Measurements from ENCODE around the gene MRPL50. TPM values are rescaled to one million over a fixed set of nuclear protein-coding genes. Genes with fewer than 3 reads are reported as not detected.

MRPL50 gene
- total RNA-seq, 1 donor from 2014 or later, result 14.8 TPM

- peaks cover 7% of the 10 kb centered on the region for H3K27me3 Mint-ChIP-seq (ENCODE audit: low read depth)
- no peak overlapping the region for H3K4me3 Mint-ChIP-seq (ENCODE audit: low read depth)
Measured at GRCh38 chr9:101432740-101433139, 34.3 kb upstream of the MRPL50 start.

DNA sequence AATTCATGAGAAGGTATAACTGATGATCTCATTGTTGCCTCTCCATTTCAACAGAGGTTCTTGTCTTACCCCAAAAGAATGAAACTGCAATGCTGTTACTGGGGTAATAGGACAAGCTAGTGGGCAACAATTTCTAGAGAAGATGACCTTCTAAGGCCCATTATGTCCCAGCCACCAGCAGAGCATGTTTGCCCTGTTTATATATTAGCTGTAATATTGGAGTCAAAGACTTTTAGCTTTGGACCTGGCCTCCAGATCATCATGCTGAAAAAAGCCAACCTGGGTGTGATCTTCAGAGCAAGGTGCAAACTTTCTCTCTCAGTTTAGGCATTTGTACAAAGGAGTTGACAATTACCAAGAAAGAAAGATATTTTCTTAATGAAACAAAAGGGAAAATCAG lies 33.8 kb upstream of the MRPL50 start:
- no peak for DNase-seq (ENCODE audit: low spot score)
- Mint-ChIP-seq H3K4me1 (ENCODE audit: low read depth) (no peaks in the 10 kb centered on the region), H3K27me3 (ENCODE audit: low read depth) (peaks cover 7% of the 10 kb centered on the region), H3K36me3 (ENCODE audit: low read depth) (no peaks in the 10 kb centered on the region), H3K27ac (no peak overlapping the region), H3K9me3 (no peaks in the 10 kb centered on the region), H3K4me3 (ENCODE audit: low read depth) (no peak overlapping the region)
- intact Hi-C loops (cut with micrococcal nuclease), result no loop called here

More at GRCh38 chr9:101432740-101433139, 34.3 kb upstream of the MRPL50 start:
- intact Hi-C loops (cut with micrococcal nuclease), result no loop called here
- Mint-ChIP-seq H3K36me3 (ENCODE audit: low read depth) (no peaks in the 10 kb centered on the region), H3K9me3 (no peaks in the 10 kb centered on the region), H3K27ac (no peak overlapping the region), H3K4me1 (ENCODE audit: low read depth) (no peaks in the 10 kb centered on the region)
- DNase-seq (ENCODE audit: low spot score), result no peak

GRCh38 chr9:101429736-101430135 lies 31.3 kb upstream of the MRPL50 start:
- no peak for DNase-seq (ENCODE audit: low spot score)
- no peaks in the 10 kb centered on the region for H3K4me1 Mint-ChIP-seq (ENCODE audit: low read depth)
- H3K36me3 Mint-ChIP-seq (ENCODE audit: low read depth), result no peaks in the 10 kb centered on the region
- H3K4me3 Mint-ChIP-seq (ENCODE audit: low read depth), result no peak overlapping the region
- intact Hi-C loops (cut with micrococcal nuclease), result no loop called here
- no peaks in the 10 kb centered on the region for H3K9me3 Mint-ChIP-seq
- no peaks in the 10 kb centered on the region for H3K27me3 Mint-ChIP-seq (ENCODE audit: low read depth)
- H3K27ac Mint-ChIP-seq, result no peak overlapping the region

DNA sequence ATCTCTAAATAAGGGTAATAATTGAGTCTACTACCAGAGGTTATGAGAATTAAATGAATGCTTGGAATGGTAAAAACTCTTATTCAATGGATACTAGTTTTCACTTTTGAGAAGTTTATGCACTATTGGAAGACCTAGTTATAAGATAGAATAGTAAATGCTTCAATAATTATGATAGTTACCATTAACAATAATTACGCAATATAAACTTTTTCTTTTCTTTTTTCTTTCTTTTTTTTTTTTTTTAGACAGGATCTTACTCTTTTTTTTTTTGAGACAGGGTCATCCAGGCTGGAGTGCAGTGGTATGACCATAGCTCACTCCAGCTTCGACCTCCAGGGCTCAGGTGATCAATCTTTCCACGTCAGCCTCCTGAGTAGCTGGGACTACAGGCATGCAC lies 30.5 kb upstream of the MRPL50 start:
- no peak for DNase-seq (ENCODE audit: low spot score)
- Mint-ChIP-seq H3K27ac (no peak overlapping the region), H3K27me3 (ENCODE audit: low read depth) (peaks cover 2% of the 10 kb centered on the region), H3K4me1 (ENCODE audit: low read depth) (no peaks in the 10 kb centered on the region), H3K36me3 (ENCODE audit: low read depth) (no peaks in the 10 kb centered on the region), H3K9me3 (peaks cover 4% of the 10 kb centered on the region), H3K4me3 (ENCODE audit: low read depth) (no peak overlapping the region)
- intact Hi-C loops (cut with micrococcal nuclease), result no loop called here

- Mint-ChIP-seq H3K4me3 (ENCODE audit: low read depth) (no peak overlapping the region), H3K27ac (no peak overlapping the region), H3K4me1 (ENCODE audit: low read depth) (no peaks in the 10 kb centered on the region), H3K9me3 (peaks cover 8% of the 10 kb centered on the region), H3K36me3 (ENCODE audit: low read depth) (no peaks in the 10 kb centered on the region), H3K27me3 (ENCODE audit: low read depth) (peaks cover 2% of the 10 kb centered on the region)
- no peak for DNase-seq (ENCODE audit: low spot score)
- intact Hi-C loops (cut with micrococcal nuclease), result no loop called here
Measured at GRCh38 chr9:101427957-101428655, 29.7 kb upstream of the MRPL50 start.

- no peak for DNase-seq (ENCODE audit: low spot score)
- intact Hi-C loops (cut with micrococcal nuclease), result no loop called here
- Mint-ChIP-seq H3K27me3 (ENCODE audit: low read depth) (peaks cover 2% of the 10 kb centered on the region), H3K4me3 (ENCODE audit: low read depth) (no peak overlapping the region), H3K27ac (no peak overlapping the region), H3K4me1 (ENCODE audit: low read depth) (no peaks in the 10 kb centered on the region), H3K36me3 (ENCODE audit: low read depth) (no peaks in the 10 kb centered on the region), H3K9me3 (peaks cover 8% of the 10 kb centered on the region)
Measured at GRCh38 chr9:101427358-101427757, 28.9 kb upstream of the MRPL50 start.

GRCh38 chr9:101421653-101422065 lies 23.2 kb upstream of the MRPL50 start:
- H3K27me3 Mint-ChIP-seq (ENCODE audit: low read depth), result peaks cover 2% of the 10 kb centered on the region
- H3K9me3 Mint-ChIP-seq, result peaks cover 32% of the 10 kb centered on the region
- no peak overlapping the region for H3K4me3 Mint-ChIP-seq (ENCODE audit: low read depth)
- no peaks in the 10 kb centered on the region for H3K36me3 Mint-ChIP-seq (ENCODE audit: low read depth)
- DNase-seq (ENCODE audit: low spot score), result no peak
- no peaks in the 10 kb centered on the region for H3K4me1 Mint-ChIP-seq (ENCODE audit: low read depth)
- intact Hi-C loops (cut with micrococcal nuclease), result no loop called here
- H3K27ac Mint-ChIP-seq, result no peak overlapping the region

GRCh38 chr9:101419863-101420262 lies 21.4 kb upstream of the MRPL50 start:
- Mint-ChIP-seq H3K36me3 (ENCODE audit: low read depth) (no peaks in the 10 kb centered on the region), H3K27ac (no peak overlapping the region), H3K27me3 (ENCODE audit: low read depth) (peaks cover 2% of the 10 kb centered on the region), H3K4me3 (ENCODE audit: low read depth) (no peak overlapping the region), H3K4me1 (ENCODE audit: low read depth) (no peaks in the 10 kb centered on the region), H3K9me3 (peaks cover 40% of the 10 kb centered on the region)
- intact Hi-C loops (cut with micrococcal nuclease), result no loop called here
- DNase-seq (ENCODE audit: low spot score), result no peak

GRCh38 chr9:101418518-101419430 lies 20.4 kb upstream of the MRPL50 start:
- intact Hi-C loops (cut with micrococcal nuclease), result no loop called here

GRCh38 chr9:101417977-101418376 lies 19.6 kb upstream of the MRPL50 start:
- peaks cover 48% of the 10 kb centered on the region for H3K9me3 Mint-ChIP-seq
- H3K36me3 Mint-ChIP-seq (ENCODE audit: low read depth), result peaks cover 9% of the 10 kb centered on the region
- H3K27ac Mint-ChIP-seq, result no peak overlapping the region
- H3K4me3 Mint-ChIP-seq (ENCODE audit: low read depth), result no peak overlapping the region
- intact Hi-C loops (cut with micrococcal nuclease), result no loop called here
- no peaks in the 10 kb centered on the region for H3K27me3 Mint-ChIP-seq (ENCODE audit: low read depth)
- no peak for DNase-seq (ENCODE audit: low spot score)
- H3K4me1 Mint-ChIP-seq (ENCODE audit: low read depth), result no peaks in the 10 kb centered on the region

More at GRCh38 chr9:101418518-101419430, 20.4 kb upstream of the MRPL50 start:
- no peak overlapping the region for H3K27ac Mint-ChIP-seq
- peaks cover 3% of the 10 kb centered on the region for H3K36me3 Mint-ChIP-seq (ENCODE audit: low read depth)
- H3K4me3 Mint-ChIP-seq (ENCODE audit: low read depth), result no peak overlapping the region
- H3K9me3 Mint-ChIP-seq, result peaks cover 44% of the 10 kb centered on the region
- H3K4me1 Mint-ChIP-seq (ENCODE audit: low read depth), result no peaks in the 10 kb centered on the region
- DNase-seq (ENCODE audit: low spot score), result no peak
- H3K27me3 Mint-ChIP-seq (ENCODE audit: low read depth), result no peaks in the 10 kb centered on the region

DNA sequence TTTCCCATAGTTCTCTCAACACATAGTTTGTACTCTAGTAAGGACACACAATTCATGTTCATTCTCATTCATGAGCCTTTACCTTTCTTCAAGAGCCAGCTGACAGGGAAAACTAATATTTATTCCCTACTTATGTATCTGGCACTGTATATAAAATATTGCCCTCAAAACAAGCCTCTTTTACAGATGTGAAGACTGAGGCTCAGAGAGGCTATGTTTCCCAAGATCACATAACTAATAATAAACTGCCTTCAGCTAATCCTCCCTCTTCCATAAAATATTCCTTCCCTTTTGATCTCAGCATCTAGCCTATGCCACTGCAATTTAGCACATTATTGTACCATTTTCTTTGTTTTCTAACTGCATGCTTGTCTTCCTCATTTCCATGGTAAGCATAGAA lies 19.0 kb upstream of the MRPL50 start:
- Mint-ChIP-seq H3K27me3 (ENCODE audit: low read depth) (no peaks in the 10 kb centered on the region), H3K36me3 (ENCODE audit: low read depth) (peaks cover 15% of the 10 kb centered on the region), H3K27ac (no peak overlapping the region), H3K9me3 (peaks cover 54% of the 10 kb centered on the region), H3K4me3 (ENCODE audit: low read depth) (no peak overlapping the region), H3K4me1 (ENCODE audit: low read depth) (no peaks in the 10 kb centered on the region)
- intact Hi-C loops (cut with micrococcal nuclease), result no loop called here
- DNase-seq (ENCODE audit: low spot score), result no peak

- H3K36me3 Mint-ChIP-seq (ENCODE audit: low read depth), result peaks cover 17% of the 10 kb centered on the region
- H3K27me3 Mint-ChIP-seq (ENCODE audit: low read depth), result no peaks in the 10 kb centered on the region
- H3K4me1 Mint-ChIP-seq (ENCODE audit: low read depth), result no peaks in the 10 kb centered on the region
- H3K27ac Mint-ChIP-seq, result no peak overlapping the region
- no peak overlapping the region for H3K4me3 Mint-ChIP-seq (ENCODE audit: low read depth)
- intact Hi-C loops (cut with micrococcal nuclease), result no loop called here
- peaks cover 63% of the 10 kb centered on the region for H3K9me3 Mint-ChIP-seq
- no peak for DNase-seq (ENCODE audit: low spot score)
Measured at GRCh38 chr9:101415578-101415977, 17.2 kb upstream of the MRPL50 start.

DNA sequence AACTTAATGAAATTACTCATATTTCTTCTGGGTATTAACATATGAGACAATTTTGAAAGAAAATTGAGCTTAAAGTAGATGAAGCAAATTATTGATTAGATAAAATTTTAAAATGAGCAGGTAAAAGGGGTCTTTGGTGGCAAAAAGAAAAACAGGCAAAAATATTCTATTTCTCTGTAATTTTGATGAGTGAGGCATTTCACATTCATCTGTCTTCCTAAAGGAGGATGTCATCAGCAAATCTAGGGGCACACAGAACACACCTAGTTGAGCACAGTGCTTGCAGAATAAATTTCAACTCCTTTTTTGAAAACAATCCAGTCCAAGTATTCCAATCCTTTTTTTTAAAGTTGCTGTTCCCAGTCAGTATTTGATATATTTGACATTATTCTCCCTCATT lies 16.4 kb upstream of the MRPL50 start:
- DNase-seq (ENCODE audit: low spot score), result no peak
- H3K36me3 Mint-ChIP-seq (ENCODE audit: low read depth), result peaks cover 21% of the 10 kb centered on the region
- H3K4me3 Mint-ChIP-seq (ENCODE audit: low read depth), result no peak overlapping the region
- no peak overlapping the region for H3K27ac Mint-ChIP-seq
- intact Hi-C loops (cut with micrococcal nuclease), result no loop called here
- no peaks in the 10 kb centered on the region for H3K4me1 Mint-ChIP-seq (ENCODE audit: low read depth)
- H3K27me3 Mint-ChIP-seq (ENCODE audit: low read depth), result no peaks in the 10 kb centered on the region
- peaks cover 67% of the 10 kb centered on the region for H3K9me3 Mint-ChIP-seq
